HEK293 (cell line): ENCODE measurements around the gene BAG5.
A peak's percentile ranks its signal among the peaks of the same experiment; 100 is the strongest.

Source experiments
- GLIS1 ChIP-seq: fragments of 450-650 bp; formaldehyde crosslinking; IDR thresholded peaks from 2 replicates; pipeline ENCODE4 v1.5.1; 2016; ENCODE audit warnings: missing biosample characterization, missing genetic modification characterization
- KLF1 ChIP-seq: fragments of 450-650 bp; formaldehyde crosslinking; IDR thresholded peaks from 2 replicates; pipeline ENCODE4 v1.5.1; 2016; ENCODE audit warnings: missing biosample characterization, missing genetic modification characterization
- MYNN ChIP-seq: fragments of 450-650 bp; formaldehyde crosslinking; IDR thresholded peaks from 2 replicates; pipeline ENCODE4 v1.5.1; 2016; ENCODE audit warnings: missing biosample characterization, missing genetic modification characterization, borderline replicate concordance
- RBAK ChIP-seq: fragments of 450-650 bp; formaldehyde crosslinking; IDR thresholded peaks from 2 replicates; pipeline ENCODE4 v1.5.1; 2016; ENCODE audit warnings: missing biosample characterization, missing genetic modification characterization
- REPIN1 ChIP-seq: fragments of 450-650 bp; formaldehyde crosslinking; IDR thresholded peaks from 2 replicates; pipeline ENCODE4 v1.5.1; 2017; ENCODE audit warnings: missing biosample characterization, missing genetic modification characterization, low read depth
- REST ChIP-seq: fragments of 450-650 bp; formaldehyde crosslinking; IDR thresholded peaks from 2 replicates; pipeline ENCODE4 v1.5.1; 2016; ENCODE audit warnings: missing biosample characterization, missing genetic modification characterization
- SP2 ChIP-seq: fragments of 450-650 bp; formaldehyde crosslinking; IDR thresholded peaks from 2 replicates; pipeline ENCODE4 v1.5.1; 2016; ENCODE audit warnings: missing biosample characterization, missing genetic modification characterization
- SP3 ChIP-seq: fragments of 450-650 bp; formaldehyde crosslinking; IDR thresholded peaks from 2 replicates; pipeline ENCODE4 v1.5.1; 2016; ENCODE audit warnings: missing biosample characterization, missing genetic modification characterization
- WT1 ChIP-seq: fragments of 450-650 bp; formaldehyde crosslinking; IDR thresholded peaks from 2 replicates; pipeline ENCODE4 v1.5.1; 2016; ENCODE audit warnings: missing biosample characterization, missing genetic modification characterization
- ZBTB10 ChIP-seq: fragments of 450-650 bp; formaldehyde crosslinking; IDR thresholded peaks from 2 replicates; pipeline ENCODE4 v1.5.1; 2016; ENCODE audit warnings: missing biosample characterization, missing genetic modification characterization
- ZEB2 ChIP-seq: fragments of 450-650 bp; formaldehyde crosslinking; IDR thresholded peaks from 2 replicates; pipeline ENCODE4 v1.5.1; 2016; ENCODE audit warnings: missing biosample characterization, missing genetic modification characterization
- ZFHX2 ChIP-seq: fragments of 450-650 bp; formaldehyde crosslinking; conservative IDR thresholded peaks from 2 replicates; pipeline ENCODE4 v1.5.1; 2016; ENCODE audit warnings: missing biosample characterization, missing genetic modification characterization
- ZFP37 ChIP-seq: fragments of 450-650 bp; formaldehyde crosslinking; IDR thresholded peaks from 2 replicates; pipeline ENCODE4 v1.5.1; 2016; ENCODE audit warnings: missing biosample characterization, missing genetic modification characterization
- ZIC2 ChIP-seq: fragments of 450-650 bp; formaldehyde crosslinking; IDR thresholded peaks from 2 replicates; pipeline ENCODE4 v1.5.1; 2016; ENCODE audit warnings: missing biosample characterization, missing genetic modification characterization
- ZNF2 ChIP-seq: fragments of 450-650 bp; formaldehyde crosslinking; IDR thresholded peaks from 2 replicates; pipeline ENCODE4 v1.5.1; 2016; ENCODE audit warnings: missing biosample characterization, missing genetic modification characterization
- ZNF202 ChIP-seq: fragments of 450-650 bp; formaldehyde crosslinking; IDR thresholded peaks from 2 replicates; pipeline ENCODE4 v1.5.1; 2016; ENCODE audit warnings: missing biosample characterization, missing genetic modification characterization, borderline replicate concordance
- ZNF23 ChIP-seq: fragments of 450-650 bp; formaldehyde crosslinking; IDR thresholded peaks from 2 replicates; pipeline ENCODE4 v1.5.1; 2016; ENCODE audit warnings: missing biosample characterization, missing genetic modification characterization, borderline replicate concordance
- ZNF324 ChIP-seq: fragments of 450-650 bp; formaldehyde crosslinking; IDR thresholded peaks from 2 replicates; pipeline ENCODE4 v1.5.1; 2016; ENCODE audit warnings: missing biosample characterization, missing genetic modification characterization
- ZNF394 ChIP-seq: fragments of 450-650 bp; formaldehyde crosslinking; IDR thresholded peaks from 2 replicates; pipeline ENCODE4 v1.5.1; 2016; ENCODE audit warnings: missing biosample characterization, missing genetic modification characterization, mild to moderate bottlenecking, moderate library complexity, borderline replicate concordance
- ZNF416 ChIP-seq: fragments of 450-650 bp; formaldehyde crosslinking; IDR thresholded peaks from 2 replicates; pipeline ENCODE4 v1.5.1; 2016; ENCODE audit warnings: missing biosample characterization, missing genetic modification characterization
- ZNF548 ChIP-seq: fragments of 450-650 bp; formaldehyde crosslinking; IDR thresholded peaks from 2 replicates; pipeline ENCODE4 v1.5.1; 2016; ENCODE audit warnings: missing biosample characterization, missing genetic modification characterization
- ZNF610 ChIP-seq: fragments of 450-650 bp; formaldehyde crosslinking; IDR thresholded peaks from 2 replicates; pipeline ENCODE4 v1.5.1; 2016; ENCODE audit warnings: missing biosample characterization, missing genetic modification characterization, borderline replicate concordance
- ZNF658 ChIP-seq: fragments of 450-650 bp; formaldehyde crosslinking; IDR thresholded peaks from 2 replicates; pipeline ENCODE4; 2016; ENCODE audit warnings: missing biosample characterization, missing genetic modification characterization
- ZNF707 ChIP-seq: fragments of 450-650 bp; formaldehyde crosslinking; IDR thresholded peaks from 2 replicates; pipeline ENCODE4 v1.5.1; 2016; ENCODE audit warnings: missing biosample characterization, missing genetic modification characterization
- ZSCAN16 ChIP-seq: fragments of 450-650 bp; formaldehyde crosslinking; IDR thresholded peaks from 2 replicates; pipeline ENCODE4 v1.5.1; 2016; ENCODE audit warnings: missing biosample characterization, missing genetic modification characterization
- ZSCAN30 ChIP-seq: fragments of 450-650 bp; IDR thresholded peaks from 2 replicates; pipeline ENCODE4 v1.5.1; 2018; ENCODE audit warnings: missing biosample characterization, mild to moderate bottlenecking, missing genetic modification characterization, moderate library complexity
- TF ChIP-seq, protein P1 (sequence below): sonication (generic); formaldehyde crosslinking; IDR thresholded peaks from 2 replicates; pipeline ENCODE4 v1.8.1; 2022; ENCODE audit warnings: mild to moderate bottlenecking, moderate library complexity, missing genetic modification reagents
- TF ChIP-seq, protein P2 (sequence below): IDR thresholded peaks from 2 replicates; pipeline ENCODE4 v1.6.1; 2011; ENCODE audit warnings: mild to moderate bottlenecking, low read depth, low read length, borderline replicate concordance
- TF ChIP-seq, protein P3 (sequence below): fragments of 450-650 bp; formaldehyde crosslinking; IDR thresholded peaks from 2 replicates; pipeline ENCODE4 v1.5.1; 2016; ENCODE audit warnings: missing biosample characterization, missing genetic modification characterization

BAG5 gene

DNA sequence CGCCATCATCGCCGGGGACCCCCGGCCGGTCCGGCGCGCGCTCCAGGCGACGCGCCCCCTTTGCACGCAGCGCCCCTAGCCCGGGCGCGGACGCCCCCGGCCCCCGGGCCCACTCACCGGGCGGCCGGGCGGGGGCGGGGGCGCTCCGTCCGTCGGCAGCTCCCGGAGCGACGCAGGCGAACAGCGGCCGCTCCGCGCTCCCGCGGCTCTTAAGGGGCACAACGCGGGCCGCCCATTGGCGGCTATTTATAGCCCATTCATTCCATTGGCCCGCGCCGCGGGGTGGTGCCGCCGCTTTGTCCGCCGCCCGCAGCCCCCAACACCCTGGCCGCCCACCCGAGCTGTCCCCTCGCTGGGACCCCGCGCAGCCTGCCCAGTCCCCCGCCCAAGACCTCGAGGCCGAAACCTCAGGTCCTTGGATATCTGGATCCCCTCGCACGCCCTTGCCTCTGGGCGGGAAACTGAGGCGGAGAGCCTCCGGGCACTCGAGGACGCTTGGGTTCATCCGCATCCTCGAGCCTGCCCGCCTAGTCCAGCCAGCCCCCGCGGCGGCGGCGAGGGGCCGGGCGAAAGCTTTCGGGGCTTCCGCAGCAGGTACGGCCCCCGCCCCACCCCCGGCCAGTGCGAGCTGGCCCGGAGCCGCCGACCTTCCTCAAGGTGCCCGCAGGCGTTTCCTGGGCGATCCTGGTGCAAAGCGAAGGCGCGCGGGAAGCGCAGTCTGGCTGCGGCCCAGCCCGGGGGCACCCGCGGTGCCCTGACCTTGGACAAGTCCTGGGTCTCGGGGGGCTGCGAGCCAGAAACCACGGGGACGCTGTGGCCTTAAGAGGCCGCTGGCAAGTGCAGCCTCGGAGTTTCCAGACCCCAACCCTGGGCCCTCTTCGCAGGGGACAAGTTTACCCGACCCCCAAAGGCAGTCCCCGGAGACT, 39.5 kb downstream of the BAG5 start, which contains the start of gene CKB (continued):
- TF ChIP-seq ZBTB10 (tag by site-specific recombination) (peak; percentile 63; the same call in 1 of the 2 replicates), ZSCAN16 (tag by site-specific recombination) (no peak), REST (tag by site-specific recombination) (0 out of 2 replicates have a peak, but pooled peaks have one; percentile 26), SP3 (tag by site-specific recombination) (peak; percentile 51; the same call in 1 of the 2 replicates), ZNF548 (tag by site-specific recombination) (no peak), ZIC2 (tag by site-specific recombination) (no peak; the same call in none of the 2 replicates), ZNF416 (tag by site-specific recombination) (no peak), ZFHX2 (tag by site-specific recombination) (peak; percentile 91), ZFP37 (tag by site-specific recombination) (no peak), REPIN1 (tag by site-specific recombination) (no peak), ZNF324 (tag by site-specific recombination) (peak; percentile 52; the same call in 1 of the 2 replicates), ZNF23 (no peak), ZNF202 (tag by site-specific recombination) (no peak), ZNF2 (peak; percentile 66; the same call in 1 of the 2 replicates), ZNF707 (no peak), WT1 (tag by site-specific recombination) (peak; percentile 20; the same call in 1 of the 2 replicates), ZNF610 (tag by site-specific recombination) (no peak), KLF1 (peak; percentile 66), ZNF658 (tag by site-specific recombination) (no peak), GLIS1 (tag by site-specific recombination) (no peak; the same call in 1 of the 2 replicates), ZSCAN30 (no peak), RBAK (tag by site-specific recombination) (no peak), ZEB2 (peak; percentile 78; the same call in 1 of the 2 replicates), MYNN (tag by site-specific recombination) (no peak), SP2 (tag by site-specific recombination) (peak; percentile 66), ZNF394 (tag by site-specific recombination) (0 out of 2 replicates have a peak, but pooled peaks have one; percentile 18)
- TF ChIP-seq, protein P1, sequence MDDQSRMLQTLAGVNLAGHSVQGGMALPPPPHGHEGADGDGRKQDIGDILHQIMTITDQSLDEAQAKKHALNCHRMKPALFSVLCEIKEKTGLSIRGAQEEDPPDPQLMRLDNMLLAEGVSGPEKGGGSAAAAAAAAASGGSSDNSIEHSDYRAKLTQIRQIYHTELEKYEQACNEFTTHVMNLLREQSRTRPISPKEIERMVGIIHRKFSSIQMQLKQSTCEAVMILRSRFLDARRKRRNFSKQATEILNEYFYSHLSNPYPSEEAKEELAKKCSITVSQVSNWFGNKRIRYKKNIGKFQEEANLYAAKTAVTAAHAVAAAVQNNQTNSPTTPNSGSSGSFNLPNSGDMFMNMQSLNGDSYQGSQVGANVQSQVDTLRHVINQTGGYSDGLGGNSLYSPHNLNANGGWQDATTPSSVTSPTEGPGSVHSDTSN (CRISPR knock-in tag) = peak; percentile 46; the same call in 1 of the 2 replicates
- TF ChIP-seq, protein P2, sequence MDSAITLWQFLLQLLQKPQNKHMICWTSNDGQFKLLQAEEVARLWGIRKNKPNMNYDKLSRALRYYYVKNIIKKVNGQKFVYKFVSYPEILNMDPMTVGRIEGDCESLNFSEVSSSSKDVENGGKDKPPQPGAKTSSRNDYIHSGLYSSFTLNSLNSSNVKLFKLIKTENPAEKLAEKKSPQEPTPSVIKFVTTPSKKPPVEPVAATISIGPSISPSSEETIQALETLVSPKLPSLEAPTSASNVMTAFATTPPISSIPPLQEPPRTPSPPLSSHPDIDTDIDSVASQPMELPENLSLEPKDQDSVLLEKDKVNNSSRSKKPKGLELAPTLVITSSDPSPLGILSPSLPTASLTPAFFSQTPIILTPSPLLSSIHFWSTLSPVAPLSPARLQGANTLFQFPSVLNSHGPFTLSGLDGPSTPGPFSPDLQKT = no peak
- TF ChIP-seq, protein P3, sequence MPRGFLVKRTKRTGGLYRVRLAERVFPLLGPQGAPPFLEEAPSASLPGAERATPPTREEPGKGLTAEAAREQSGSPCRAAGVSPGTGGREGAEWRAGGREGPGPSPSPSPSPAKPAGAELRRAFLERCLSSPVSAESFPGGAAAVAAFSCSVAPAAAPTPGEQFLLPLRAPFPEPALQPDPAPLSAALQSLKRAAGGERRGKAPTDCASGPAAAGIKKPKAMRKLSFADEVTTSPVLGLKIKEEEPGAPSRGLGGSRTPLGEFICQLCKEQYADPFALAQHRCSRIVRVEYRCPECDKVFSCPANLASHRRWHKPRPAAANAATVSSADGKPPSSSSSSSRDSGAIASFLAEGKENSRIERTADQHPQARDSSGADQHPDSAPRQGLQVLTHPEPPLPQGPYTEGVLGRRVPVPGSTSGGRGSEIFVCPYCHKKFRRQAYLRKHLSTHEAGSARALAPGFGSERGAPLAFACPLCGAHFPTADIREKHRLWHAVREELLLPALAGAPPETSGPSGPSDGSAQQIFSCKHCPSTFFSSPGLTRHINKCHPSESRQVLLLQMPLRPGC = peak; percentile 11; the same call in 1 of the 2 replicates
